HG03066 (cell line): ENCODE data around the gene ELP4.
A peak's percentile ranks its signal among the peaks of the same experiment; 100 is the strongest.
"Not testable (repeated sequence)": the region's sequence is repeated elsewhere in the genome, so short reads cannot be mapped to it uniquely, and the experiment has no call there.

Experiments used
- ATAC-seq: cut with Tn5 transposase; IDR thresholded peaks from one replicate; pipeline ENCODE4 v1.9.1; 2021; ENCODE audit warnings: low read depth; ENCODE audit not compliant: unreplicated experiment

ELP4 gene

GRCh38 chr11:31509429-31510345 is at the start of gene ELP4, which contains the start of gene IMMP1L:
ELP4 (plus strand) TSS chr11:31509767; CDS start chr11:31509785, 18 bp downstream.
IMMP1L (minus strand) TSS chr11:31509622; CDS start chr11:31463276, 46,346 bp downstream.
- peak; percentile 100 for ATAC-seq

- ATAC-seq = no peak
Measured at GRCh38 chr11:31464436-31464835, 45.1 kb upstream of the ELP4 start.

DNA sequence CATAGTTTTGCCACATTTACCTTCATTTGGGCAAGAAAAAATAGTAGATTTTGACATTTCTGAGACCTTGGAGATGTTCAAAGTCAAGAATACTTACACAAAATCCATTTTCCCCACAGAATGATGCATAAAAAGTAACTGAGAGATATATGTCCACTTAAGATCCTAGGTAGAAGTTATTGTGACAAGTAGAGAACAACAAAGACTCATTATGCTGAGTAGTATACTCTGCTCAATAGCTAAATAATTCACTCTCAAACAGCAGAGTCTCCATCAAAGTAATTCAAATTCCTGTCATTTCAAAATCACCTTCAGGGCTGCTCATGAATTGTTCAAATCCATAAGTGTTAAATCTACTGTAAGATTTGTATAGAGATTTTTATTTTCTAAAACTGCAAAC is 35.5 kb upstream of the ELP4 start:
- no peak for ATAC-seq

DNA sequence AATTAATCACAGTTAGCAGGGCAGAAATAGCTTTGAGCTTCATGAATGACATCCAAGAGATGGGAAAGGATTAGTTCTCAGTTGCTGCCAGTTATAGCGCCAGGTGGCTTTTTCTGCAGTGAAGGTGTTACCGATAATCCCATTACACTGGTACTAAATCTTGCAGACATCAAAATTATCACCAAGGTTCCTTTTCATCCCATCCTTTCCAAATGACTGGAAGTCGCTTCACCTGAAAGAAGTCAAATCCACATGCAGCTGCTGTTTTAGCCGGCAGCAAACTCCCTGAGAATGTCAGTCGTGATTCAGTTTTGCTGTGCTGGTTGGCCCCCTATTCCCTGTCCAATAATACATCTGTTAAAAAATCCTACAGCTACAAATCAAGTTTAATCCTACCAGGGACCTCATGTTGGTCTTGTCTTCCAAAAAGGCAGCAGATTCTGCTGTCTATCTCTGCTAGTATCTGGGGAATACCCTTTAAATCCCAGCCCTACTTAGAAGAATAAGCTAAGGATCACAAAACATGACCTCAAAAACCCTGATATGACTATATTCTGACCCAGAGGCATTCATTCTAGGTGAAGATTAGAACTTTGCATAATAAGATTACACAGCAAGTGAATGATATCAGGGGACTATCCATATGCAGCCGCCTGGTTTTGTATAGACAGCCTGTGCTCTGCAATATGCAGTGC is 31.9 kb upstream of the ELP4 start:
- ATAC-seq = no peak

GRCh38 chr11:31478223-31478590 is 31.4 kb upstream of the ELP4 start:
- no peak for ATAC-seq

DNA sequence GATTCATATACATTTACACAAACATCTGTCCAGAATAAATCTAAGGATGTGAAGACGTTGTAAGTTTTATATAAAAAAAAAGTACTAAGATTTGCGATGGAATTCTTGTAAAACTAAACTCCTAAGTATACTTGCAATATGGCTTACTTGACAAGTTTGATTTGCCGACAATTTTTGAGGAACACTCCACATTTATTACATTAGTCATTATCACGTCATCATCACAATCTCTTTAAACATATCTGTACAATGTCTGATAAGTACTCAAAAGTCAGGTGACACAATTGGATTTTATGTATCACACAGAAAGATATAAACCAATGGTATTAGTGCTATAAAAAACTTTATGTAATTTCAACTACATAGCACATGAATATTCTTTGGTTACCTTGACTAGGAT is 30.5 kb upstream of the ELP4 start:
- no peak for ATAC-seq

GRCh38 chr11:31480930-31481329 is 28.6 kb upstream of the ELP4 start:
- no peak for ATAC-seq

DNA sequence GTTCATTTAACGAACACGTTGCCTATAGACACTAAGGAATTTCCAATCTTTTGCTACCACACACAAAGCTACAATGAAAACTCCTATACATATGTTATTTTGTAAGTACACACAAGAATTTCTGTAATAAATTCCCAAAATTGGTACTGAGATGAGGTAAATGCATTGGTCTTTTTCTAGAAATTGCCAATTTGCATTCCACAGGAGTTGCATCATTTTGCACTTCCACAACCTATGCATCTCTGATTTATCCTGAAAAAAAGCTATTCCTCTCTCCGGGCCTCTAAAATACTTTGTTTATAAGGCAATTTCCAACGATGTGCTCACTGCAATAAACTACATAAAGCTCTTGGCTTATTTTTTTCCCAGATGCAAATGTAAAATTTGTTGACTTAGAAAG is 25.1 kb upstream of the ELP4 start:
- ATAC-seq = no peak

DNA sequence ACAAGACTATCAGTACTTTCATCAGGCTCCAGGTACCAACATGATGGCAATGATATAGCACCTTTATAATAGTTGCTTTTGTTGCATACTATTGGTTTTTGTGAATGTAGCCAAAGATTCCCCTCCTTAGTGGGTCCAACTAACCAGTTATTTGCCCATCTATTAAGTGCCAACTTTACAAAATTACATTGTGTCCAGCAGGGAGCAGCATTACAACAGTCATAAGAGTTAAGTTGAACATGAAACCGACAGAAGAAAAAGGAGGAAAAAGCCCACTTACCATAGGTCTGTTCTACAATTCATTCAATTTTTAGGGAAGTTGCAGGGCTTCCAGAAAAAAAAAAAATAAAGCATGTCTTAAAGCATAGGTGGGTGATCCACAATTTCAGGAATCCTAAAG is 21.7 kb upstream of the ELP4 start:
- ATAC-seq = no peak

DNA sequence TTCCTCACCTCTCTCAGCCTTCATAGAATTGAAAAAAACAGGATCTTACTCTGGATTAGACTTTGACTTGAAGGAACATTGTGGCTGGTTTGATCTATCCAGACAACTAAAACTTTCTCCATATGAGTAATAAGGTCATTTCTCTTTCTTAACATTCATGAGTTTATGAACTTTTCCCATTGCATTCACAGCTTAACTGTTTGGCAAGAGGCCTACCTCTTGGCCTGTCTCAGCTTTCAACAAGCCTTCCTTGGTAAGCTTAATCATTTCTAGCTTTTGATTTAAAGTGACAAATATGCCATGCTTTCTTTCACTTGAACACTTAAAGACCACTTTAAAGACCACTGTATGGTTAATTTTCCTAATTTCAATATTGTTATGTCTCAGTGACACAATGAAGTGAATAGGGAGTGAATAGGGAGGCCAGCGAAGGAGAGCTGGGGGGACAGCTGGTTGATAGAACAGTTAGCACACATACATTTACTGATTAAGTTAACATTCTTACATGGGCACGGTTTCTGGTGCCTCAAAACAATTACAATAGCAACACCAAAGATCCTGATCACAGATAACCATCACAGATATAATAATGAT is 17.1 kb upstream of the ELP4 start:
- no peak for ATAC-seq

GRCh38 chr11:31493235-31493634 is 16.3 kb upstream of the ELP4 start:
- no peak for ATAC-seq

DNA sequence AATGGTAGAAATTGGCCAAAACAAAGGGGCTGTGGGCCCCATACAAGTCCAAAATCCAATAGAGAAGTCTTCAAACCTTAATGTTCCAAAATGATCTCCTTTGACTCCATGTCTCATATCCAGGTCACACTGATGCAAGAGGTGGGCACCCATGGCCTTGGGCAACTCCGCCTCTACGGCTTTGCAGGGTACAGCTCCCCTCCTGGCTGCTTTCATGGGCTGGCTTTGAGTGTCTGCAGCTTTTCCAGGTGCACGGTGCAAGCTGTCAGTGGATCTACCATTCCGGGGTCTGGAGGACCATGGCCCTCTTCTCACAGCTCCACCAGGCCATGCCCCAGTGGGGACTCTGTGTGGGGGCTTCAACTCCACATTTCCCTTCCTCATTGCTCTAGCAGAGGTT is 15.8 kb upstream of the ELP4 start:
- ATAC-seq = not testable (repeated sequence)

- no peak for ATAC-seq
Measured at GRCh38 chr11:31499576-31500178, 9.9 kb upstream of the ELP4 start.

- ATAC-seq = no peak
Measured at GRCh38 chr11:31500560-31500959, 9.0 kb upstream of the ELP4 start.

- peak; percentile 4 for ATAC-seq
Measured at GRCh38 chr11:31509051-31509428, 527 bp upstream of the ELP4 start.

DNA sequence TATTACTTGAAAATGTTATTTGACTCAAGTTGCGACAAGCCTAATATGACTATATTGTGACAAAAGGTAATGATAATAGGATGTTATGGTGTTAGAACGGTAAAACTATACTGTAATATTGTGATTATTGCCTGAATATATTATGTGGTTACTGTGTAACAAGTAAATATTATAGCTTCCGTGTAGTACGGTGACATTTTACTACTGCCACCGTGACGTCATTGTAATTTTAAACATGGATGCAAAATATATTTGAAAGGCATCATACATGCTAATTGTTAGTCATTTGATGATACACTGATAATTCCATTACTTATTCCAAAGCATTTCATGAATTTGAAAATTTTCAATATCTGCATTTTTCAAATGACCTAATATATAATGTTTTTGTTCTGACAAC is 2.5 kb downstream of the ELP4 start:
- no peak for ATAC-seq

GRCh38 chr11:31521497-31522150 is 12.1 kb downstream of the ELP4 start:
- ATAC-seq = no peak

DNA sequence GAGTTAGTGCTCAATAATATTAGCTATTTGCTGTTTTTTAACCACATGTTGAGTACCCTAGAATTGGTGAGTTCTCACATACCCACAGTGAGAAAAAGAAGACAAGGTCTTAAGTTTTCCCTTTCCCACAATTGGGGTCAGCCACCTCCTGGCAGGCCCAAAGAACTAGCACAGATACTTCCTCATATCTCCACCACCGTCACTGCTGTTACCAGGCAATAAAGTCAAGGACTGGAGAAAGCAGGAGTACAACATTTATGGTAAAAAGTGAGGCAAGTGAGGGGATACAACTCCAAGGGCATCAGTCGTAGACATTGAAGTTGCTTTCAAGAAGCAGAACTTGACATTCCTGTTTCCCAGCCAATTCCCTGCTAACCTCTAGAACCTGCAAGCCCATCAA is 19.6 kb downstream of the ELP4 start:
- ATAC-seq = no peak

- no peak for ATAC-seq
Measured at GRCh38 chr11:31529701-31530100, 20.1 kb downstream of the ELP4 start.

DNA sequence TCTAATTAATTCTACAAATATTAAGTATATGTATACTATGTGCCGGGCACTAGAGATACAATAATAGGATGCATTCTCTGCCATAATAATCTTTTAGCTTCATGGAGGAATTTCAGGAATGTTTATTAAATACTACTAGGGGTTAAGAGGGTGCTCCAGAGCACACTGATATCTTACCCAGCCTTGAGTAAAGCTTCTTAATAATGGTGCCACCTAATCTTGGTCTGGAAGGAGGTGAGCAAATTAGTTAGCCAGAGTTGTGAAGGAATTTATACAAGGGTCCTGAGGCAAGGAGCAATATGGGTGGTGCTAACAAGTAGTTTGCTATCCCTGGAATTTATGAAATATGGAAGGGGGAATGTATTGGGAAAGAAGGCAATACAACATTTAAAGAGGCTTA is 21.7 kb downstream of the ELP4 start:
- ATAC-seq = no peak

GRCh38 chr11:31535479-31535878 is 25.9 kb downstream of the ELP4 start:
- ATAC-seq = no peak
